Suprapubic skin (tissue), 4 donors: Measurements from ENCODE around the gene LGALS14. TPM values are rescaled to one million over a fixed set of nuclear protein-coding genes. Genes with fewer than 3 reads are reported as not detected.

Experiments
- DNase-seq, 2 donors: peaks; one replicate each; pipeline ENCODE4 v3.0.0-alpha.2; 2019; ENCODE audit warnings: low spot score in 2 of 2
- H3K27ac ChIP-seq: fragments of 200-600 bp; sonication (generic); one replicate; pipeline ENCODE4 v1.5.1; 2019
- H3K27me3 ChIP-seq: fragments of 200-600 bp; sonication (generic); one replicate; pipeline ENCODE4 v1.5.1; 2019
- H3K36me3 ChIP-seq: fragments of 200-600 bp; sonication (generic); one replicate; pipeline ENCODE4 v1.5.1; 2019
- H3K4me1 ChIP-seq: fragments of 200-600 bp; sonication (generic); one replicate; pipeline ENCODE4 v1.5.1; 2019
- H3K4me3 ChIP-seq: fragments of 200-600 bp; sonication (generic); one replicate; pipeline ENCODE4 v1.5.1; 2019; ENCODE audit warnings: mild to moderate bottlenecking
- H3K9me3 ChIP-seq: fragments of 200-600 bp; sonication (generic); one replicate; pipeline ENCODE4 v1.5.1; 2019
- CTCF ChIP-seq, 2 donors: fragments of 200-600 bp in 1 of 2; fragments of 450-650 bp in 1 of 2; sonication (generic) in 1 of 2; IDR thresholded peaks; one replicate each; pipeline ENCODE4 v1.5.1; 2016 to 2019; ENCODE audit warnings: antibody characterized with exemption in 2 of 2, mild to moderate bottlenecking in 1 of 2, moderate library complexity in 1 of 2
- EP300 ChIP-seq: sonication (generic); formaldehyde crosslinking; IDR thresholded peaks from one replicate; pipeline ENCODE4 v1.6.1; 2017; ENCODE audit warnings: antibody characterized with exemption
- POLR2A ChIP-seq, 2 donors: fragments of 450-650 bp; IDR thresholded peaks; one replicate each; pipeline ENCODE4 v1.6.1; 2017; ENCODE audit warnings: antibody characterized with exemption in 2 of 2, mild to moderate bottlenecking in 2 of 2, moderate library complexity in 2 of 2
- POLR2AphosphoS5 ChIP-seq, 3 donors: sonication (generic); formaldehyde crosslinking; IDR thresholded peaks; one replicate each; pipeline ENCODE4 v1.6.1; 2017; ENCODE audit warnings: antibody characterized with exemption in 3 of 3
- WGBS: methylation state at CpG from one replicate; pipeline ENCODE4 v1.1.5; 2018; 5-methylcytosine and 5-hydroxymethylcytosine counted together
- total RNA-seq, 4 donors: library from RNA; depleted of rRNA; stranded (reverse); fragments of >200 nt; gene quantifications; one replicate each; pipeline ENCODE4 v1.1.0, GENCODE V29; 2016

LGALS14 gene
- total RNA-seq, 4 donors from 2014 or later, result not detected

- Histone ChIP-seq H3K27me3 (no peaks in the 10 kb centered on the region), H3K4me3 (no peak overlapping the region), H3K4me1 (peaks cover 9% of the 10 kb centered on the region), H3K27ac (no peak overlapping the region), H3K9me3 (no peaks in the 10 kb centered on the region), H3K36me3 (no peaks in the 10 kb centered on the region)
- no peak for DNase-seq
- TF ChIP-seq CTCF (IDR thresholded peaks at IDR 0.05), result no peak
- no peak for TF ChIP-seq POLR2AphosphoS5 (IDR thresholded peaks at IDR 0.05)
- no peak for TF ChIP-seq POLR2A (IDR thresholded peaks at IDR 0.05)
- no peak for TF ChIP-seq EP300
- WGBS, result 78% methylated on average over 10 of the region's 10 CpGs
Observed at GRCh38 chr19:39677961-39678889, 26.1 kb upstream of the LGALS14 start.

- Histone ChIP-seq H3K27ac (no peak overlapping the region), H3K36me3 (no peaks in the 10 kb centered on the region), H3K4me3 (no peak overlapping the region), H3K9me3 (no peaks in the 10 kb centered on the region), H3K27me3 (no peaks in the 10 kb centered on the region), H3K4me1 (peaks cover 9% of the 10 kb centered on the region)
- no peak for DNase-seq
- 32% methylated on average over 10 of the region's 10 CpGs for WGBS
- TF ChIP-seq CTCF (IDR thresholded peaks at IDR 0.05) (no peak), POLR2A (IDR thresholded peaks at IDR 0.05) (no peak), EP300 (no peak), POLR2AphosphoS5 (IDR thresholded peaks at IDR 0.05) (no peak)
Observed at GRCh38 chr19:39679056-39679790, 25.1 kb upstream of the LGALS14 start.

DNA sequence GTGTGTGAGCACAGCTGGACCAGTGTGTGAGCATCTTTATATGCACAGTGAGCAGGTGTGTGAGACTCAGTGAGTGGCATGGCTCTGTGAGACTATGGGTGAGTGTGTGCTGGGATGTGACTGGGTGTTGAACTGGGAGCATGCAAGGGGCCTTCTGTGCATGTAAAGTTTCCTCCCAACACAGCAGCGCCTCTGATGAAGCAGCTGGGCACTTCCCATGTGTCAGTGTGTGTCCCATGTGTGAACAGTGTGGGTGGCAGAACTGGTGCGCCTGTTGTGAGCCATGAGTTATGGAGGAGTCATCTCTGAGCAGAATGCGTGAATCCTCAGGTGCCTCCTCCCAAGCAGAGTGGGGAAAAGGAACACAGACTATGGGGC lies 24.5 kb upstream of the LGALS14 start:
- H3K36me3 ChIP-seq, result no peaks in the 10 kb centered on the region
- WGBS, result 63% methylated on average over 3 of the region's 3 CpGs
- H3K4me1 ChIP-seq, result peaks cover 9% of the 10 kb centered on the region
- H3K27ac ChIP-seq, result no peak overlapping the region
- TF ChIP-seq POLR2A (IDR thresholded peaks at IDR 0.05), result no peak
- no peak for TF ChIP-seq POLR2AphosphoS5 (IDR thresholded peaks at IDR 0.05)
- no peak for TF ChIP-seq EP300
- no peak for TF ChIP-seq CTCF (IDR thresholded peaks at IDR 0.05)
- H3K9me3 ChIP-seq, result no peaks in the 10 kb centered on the region
- H3K27me3 ChIP-seq, result no peaks in the 10 kb centered on the region
- H3K4me3 ChIP-seq, result no peak overlapping the region
- no peak for DNase-seq

- Histone ChIP-seq H3K27ac (no peak overlapping the region), H3K4me1 (peaks cover 9% of the 10 kb centered on the region), H3K36me3 (no peaks in the 10 kb centered on the region), H3K9me3 (no peaks in the 10 kb centered on the region), H3K4me3 (no peak overlapping the region), H3K27me3 (no peaks in the 10 kb centered on the region)
- WGBS, result 80% methylated on average over 3 of the region's 3 CpGs
- no peak for TF ChIP-seq POLR2AphosphoS5 (IDR thresholded peaks at IDR 0.05)
- TF ChIP-seq EP300, result no peak
- no peak for TF ChIP-seq CTCF (IDR thresholded peaks at IDR 0.05)
- no peak for TF ChIP-seq POLR2A (IDR thresholded peaks at IDR 0.05)
- no peak for DNase-seq
Observed at GRCh38 chr19:39680593-39680992, 23.7 kb upstream of the LGALS14 start.

GRCh38 chr19:39681416-39681815 lies 22.9 kb upstream of the LGALS14 start:
- H3K4me1 ChIP-seq, result peaks cover 9% of the 10 kb centered on the region
- H3K27ac ChIP-seq, result no peak overlapping the region
- H3K27me3 ChIP-seq, result no peaks in the 10 kb centered on the region
- no peaks in the 10 kb centered on the region for H3K9me3 ChIP-seq
- H3K4me3 ChIP-seq, result no peak overlapping the region
- no peak for TF ChIP-seq POLR2AphosphoS5 (IDR thresholded peaks at IDR 0.05)
- no peak for TF ChIP-seq POLR2A (IDR thresholded peaks at IDR 0.05)
- no peak for TF ChIP-seq CTCF (IDR thresholded peaks at IDR 0.05)
- TF ChIP-seq EP300, result no peak
- H3K36me3 ChIP-seq, result no peaks in the 10 kb centered on the region
- no peak for DNase-seq
- WGBS, result 92% methylated on average over 4 of the region's 5 CpGs
